Measurements from ENCODE around the gene BBS7.

The BBS7 gene

DNA sequence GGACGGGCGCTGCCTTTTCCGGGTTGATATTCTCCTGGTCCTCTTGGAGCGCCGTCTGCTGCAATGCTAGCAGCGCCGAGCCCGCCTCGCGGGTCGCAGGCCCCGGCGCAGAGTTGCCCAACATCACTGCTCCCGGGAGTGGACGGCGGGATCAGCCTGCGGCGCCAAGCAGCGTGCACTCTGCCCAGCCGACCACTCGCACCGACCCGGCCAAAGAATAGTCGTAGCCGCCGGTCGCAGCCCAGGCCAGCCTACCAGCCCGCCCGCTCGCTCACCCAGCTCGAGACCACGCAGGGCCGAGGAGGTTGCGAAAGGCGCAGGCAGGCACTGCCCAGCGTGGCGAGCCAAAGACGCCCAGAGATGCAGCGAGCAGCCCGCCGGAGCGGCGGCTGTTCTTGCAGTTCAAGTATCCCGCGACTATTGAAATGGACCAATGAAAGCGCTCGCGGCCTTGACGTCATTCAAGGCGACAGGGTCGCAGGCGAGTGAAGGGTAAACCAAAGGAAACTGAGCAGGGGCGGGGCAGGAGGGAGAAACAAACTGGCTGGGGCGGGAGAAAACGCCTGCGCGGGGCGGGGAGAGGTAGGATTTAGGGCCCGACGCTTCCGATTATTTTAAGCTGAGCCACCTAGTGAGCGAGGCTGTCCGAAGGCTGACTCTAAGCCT, 46.6 kb downstream of the BBS7 start, which contains the start of gene CCNA2:
TSS of gene CCNA2 (minus strand) at position 379 of the 666 bp plus-strand sequence. CDS start at position 124, 255 bp downstream.
- Histone ChIP-seq H3K27ac (ENCODE audit: low read depth, low read length, poor library complexity, severe bottlenecking) (peak within 1 kb of the TSS; percentile 76), H3F3A (ENCODE audit: insufficient read depth, low read length) (peaks cover 6% of the 10 kb centered on the region; the same call in 1 of the 2 replicates), H3K4me2 (ENCODE audit: low read length) (peak within 1 kb of the TSS; percentile 86), H3K27me3 (ENCODE audit: insufficient read depth, low read length) (no peaks in the 10 kb centered on the region), H3K79me2 (ENCODE audit: insufficient read depth, low read length) (peaks cover 26% of the 10 kb centered on the region), H2AFZ (ENCODE audit: low read length) (peak within 1 kb of the TSS; percentile 77), H3K9me2 (ENCODE audit: low read depth, low read length) (no peaks in the 10 kb centered on the region), H3K36me3 (ENCODE audit: insufficient read depth, low read length) (peaks cover 53% of the 10 kb centered on the region), H4K20me1 (ENCODE audit: insufficient read depth, low read length) (no peaks in the 10 kb centered on the region), H3K9me3 (ENCODE audit: low read length) (no peaks in the 10 kb centered on the region), H3K4me1 (ENCODE audit: insufficient read depth, low read length, severe bottlenecking) (peaks cover 31% of the 10 kb centered on the region), H3K4me3 (ENCODE audit: low read depth, low read length, poor library complexity, severe bottlenecking) (peak within 1 kb of the TSS; percentile 95), H3K9ac (ENCODE audit: low read length) (peak within 1 kb of the TSS; percentile 91)
- TF ChIP-seq EZH2 (IDR thresholded peaks at IDR 0.05; ENCODE audit: borderline replicate concordance, low read length) (no peak), CTCF (IDR thresholded peaks at IDR 0.05; ENCODE audit: low read length) (no peak)

GRCh38 chr4:121822796-121823504, 47.3 kb downstream of the BBS7 start:
- H3K27me3 ChIP-seq (ENCODE audit: insufficient read depth, low read length): no peaks in the 10 kb centered on the region
- no peaks in the 10 kb centered on the region for H3K9me3 ChIP-seq (ENCODE audit: low read length)
- H2AFZ ChIP-seq (ENCODE audit: low read length): no peak overlapping the region
- no peaks in the 10 kb centered on the region for H4K20me1 ChIP-seq (ENCODE audit: insufficient read depth, low read length)
- H3K4me1 ChIP-seq (ENCODE audit: insufficient read depth, low read length, severe bottlenecking): peaks cover 31% of the 10 kb centered on the region
- peak overlapping the region; percentile 76 for H3K27ac ChIP-seq (ENCODE audit: low read depth, low read length, poor library complexity, severe bottlenecking)
- peaks cover 60% of the 10 kb centered on the region for H3K36me3 ChIP-seq (ENCODE audit: insufficient read depth, low read length)
- H3K79me2 ChIP-seq (ENCODE audit: insufficient read depth, low read length): peaks cover 26% of the 10 kb centered on the region
- TF ChIP-seq CTCF (IDR thresholded peaks at IDR 0.05; ENCODE audit: low read length): peak; percentile 50; the same call in 1 of the 2 replicates
- TF ChIP-seq EZH2 (IDR thresholded peaks at IDR 0.05; ENCODE audit: borderline replicate concordance, low read length): no peak
- peak overlapping the region; percentile 91 for H3K9ac ChIP-seq (ENCODE audit: low read length)
- peak overlapping the region; percentile 86 for H3K4me2 ChIP-seq (ENCODE audit: low read length)
- peak overlapping the region; percentile 95 for H3K4me3 ChIP-seq (ENCODE audit: low read depth, low read length, poor library complexity, severe bottlenecking)
- H3K9me2 ChIP-seq (ENCODE audit: low read depth, low read length): no peaks in the 10 kb centered on the region
- peaks cover 1% of the 10 kb centered on the region; the same call in 1 of the 2 replicates for H3F3A ChIP-seq (ENCODE audit: insufficient read depth, low read length)

GRCh38 chr4:121822047-121822446, 48.2 kb downstream of the BBS7 start:
- H3K79me2 ChIP-seq (ENCODE audit: insufficient read depth, low read length): peaks cover 26% of the 10 kb centered on the region
- H3K4me3 ChIP-seq (ENCODE audit: low read depth, low read length, poor library complexity, severe bottlenecking): peak overlapping the region; percentile 95
- H3K36me3 ChIP-seq (ENCODE audit: insufficient read depth, low read length): peaks cover 65% of the 10 kb centered on the region

More at GRCh38 chr4:121822047-121822446, 48.2 kb downstream of the BBS7 start:
- Histone ChIP-seq H3K4me2 (ENCODE audit: low read length) (peak overlapping the region; percentile 86), H4K20me1 (ENCODE audit: insufficient read depth, low read length) (no peaks in the 10 kb centered on the region), H2AFZ (ENCODE audit: low read length) (no peak overlapping the region), H3K9me3 (ENCODE audit: low read length) (no peaks in the 10 kb centered on the region), H3K4me1 (ENCODE audit: insufficient read depth, low read length, severe bottlenecking) (peaks cover 31% of the 10 kb centered on the region), H3K27ac (ENCODE audit: low read depth, low read length, poor library complexity, severe bottlenecking) (peak overlapping the region; percentile 76), H3K9ac (ENCODE audit: low read length) (peak overlapping the region; percentile 91), H3K9me2 (ENCODE audit: low read depth, low read length) (no peaks in the 10 kb centered on the region), H3F3A (ENCODE audit: insufficient read depth, low read length) (no peaks in the 10 kb centered on the region), H3K27me3 (ENCODE audit: insufficient read depth, low read length) (no peaks in the 10 kb centered on the region)
- TF ChIP-seq CTCF (IDR thresholded peaks at IDR 0.05; ENCODE audit: low read length) (no peak), EZH2 (IDR thresholded peaks at IDR 0.05; ENCODE audit: borderline replicate concordance, low read length) (no peak)

Data from OCI-LY1 (cell line).